H9 (cell line): ENCODE data around the gene TMEM63C. TPM values are rescaled to one million over a fixed set of nuclear protein-coding genes. Genes with fewer than 3 reads are reported as not detected.

Source experiments
- DNase-seq: peaks from one replicate; pipeline ENCODE4 v3.0.0-alpha.2; 2017
- H2AFZ ChIP-seq: one replicate; pipeline ENCODE4 v1.6.1; 2013; ENCODE audit warnings: mild to moderate bottlenecking, low read length, control low read depth, moderate library complexity
- H2AK5ac ChIP-seq: 2 replicates; pipeline ENCODE4 v1.6.1; 2013; ENCODE audit warnings: low read length, control low read depth, mixed read lengths; ENCODE audit not compliant: insufficient read length
- H2BK120ac ChIP-seq: one replicate; pipeline ENCODE4 v1.6.1; 2013; ENCODE audit warnings: low read depth, mild to moderate bottlenecking, low read length, control low read depth, inconsistent platforms; ENCODE audit not compliant: poor library complexity, severe bottlenecking
- H2BK12ac ChIP-seq: 2 replicates; pipeline ENCODE4 v1.6.1; 2013; ENCODE audit warnings: low read length, control low read depth, mixed read lengths, low read depth; ENCODE audit not compliant: insufficient read length
- H2BK15ac ChIP-seq: 2 replicates; pipeline ENCODE4 v1.6.1; 2013; ENCODE audit warnings: low read depth, low read length, control low read depth
- H2BK20ac ChIP-seq: one replicate; pipeline ENCODE4 v1.6.1; 2013; ENCODE audit warnings: low read depth, mild to moderate bottlenecking, low read length, control low read depth, inconsistent platforms; ENCODE audit not compliant: poor library complexity, severe bottlenecking
- H2BK5ac ChIP-seq: 2 replicates; pipeline ENCODE4 v1.6.1; 2013; ENCODE audit warnings: low read length, control low read depth, mixed read lengths; ENCODE audit not compliant: insufficient read length
- H3K14ac ChIP-seq: 2 replicates; pipeline ENCODE4 v1.6.1; 2013; ENCODE audit warnings: low read length, control low read depth; ENCODE audit not compliant: insufficient read depth
- H3K18ac ChIP-seq: 2 replicates; pipeline ENCODE4 v1.6.1; 2013; ENCODE audit warnings: low read depth, mild to moderate bottlenecking, mixed read lengths, low read length, control low read depth; ENCODE audit not compliant: insufficient read length
- H3K23ac ChIP-seq: 2 replicates; pipeline ENCODE4 v1.6.1; 2013; ENCODE audit warnings: low read length, control low read depth, mixed read lengths, low read depth; ENCODE audit not compliant: insufficient read length
- H3K23me2 ChIP-seq: 2 replicates; pipeline ENCODE4 v1.6.1; 2013; ENCODE audit warnings: low read depth, mild to moderate bottlenecking, mixed read lengths, low read length, control low read depth; ENCODE audit not compliant: insufficient read length, poor library complexity, severe bottlenecking
- H3K27ac ChIP-seq: 2 replicates; pipeline ENCODE4 v1.5.1; 2013; ENCODE audit warnings: low read length, control low read depth, mixed read lengths, low read depth; ENCODE audit not compliant: insufficient read length
- H3K27me3 ChIP-seq: 2 replicates; pipeline ENCODE4 v1.6.1; 2013; ENCODE audit warnings: low read length, control low read depth, inconsistent platforms; ENCODE audit not compliant: insufficient read depth
- H3K4ac ChIP-seq: 2 replicates; pipeline ENCODE4 v1.6.1; 2013; ENCODE audit warnings: low read depth, mild to moderate bottlenecking, control low read depth, inconsistent platforms, low read length, moderate library complexity
- H3K4me1 ChIP-seq: 2 replicates; pipeline ENCODE4 v1.6.1; 2013; ENCODE audit warnings: low read length, control low read depth, inconsistent platforms; ENCODE audit not compliant: insufficient read depth
- H3K4me2 ChIP-seq: 2 replicates; pipeline ENCODE4 v1.6.1; 2013; ENCODE audit warnings: low read length, control low read depth, mixed read lengths; ENCODE audit not compliant: insufficient read length, insufficient read depth
- H3K56ac ChIP-seq: 2 replicates; pipeline ENCODE4 v1.6.1; 2013; ENCODE audit warnings: low read depth, mild to moderate bottlenecking, mixed read lengths, low read length, control low read depth; ENCODE audit not compliant: insufficient read length
- H3K79me1 ChIP-seq: 2 replicates; pipeline ENCODE4 v1.6.1; 2013; ENCODE audit warnings: low read depth, mild to moderate bottlenecking, moderate library complexity, low read length, control low read depth, inconsistent platforms; ENCODE audit not compliant: insufficient read depth, poor library complexity, severe bottlenecking
- H3K79me2 ChIP-seq: 2 replicates; pipeline ENCODE4 v1.6.1; 2013; ENCODE audit warnings: low read length, control low read depth, inconsistent platforms; ENCODE audit not compliant: insufficient read depth
- H3K9ac ChIP-seq: 2 replicates; pipeline ENCODE4 v1.6.1; 2013; ENCODE audit warnings: low read length, control low read depth, mixed read lengths; ENCODE audit not compliant: insufficient read length; ENCODE audit errors: extremely low read depth
- H3K9me3 ChIP-seq: one replicate; pipeline ENCODE4 v1.6.1; 2013; ENCODE audit warnings: low read depth, low read length, inconsistent platforms; ENCODE audit not compliant: control insufficient read depth
- H3T11ph ChIP-seq: one replicate; pipeline ENCODE4 v1.6.1; 2013; ENCODE audit warnings: mild to moderate bottlenecking, low read length, control low read depth, inconsistent platforms
- H4K20me1 ChIP-seq: one replicate; pipeline ENCODE4 v1.6.1; 2013; ENCODE audit not compliant: control insufficient read depth, insufficient read length, insufficient read depth
- H4K5ac ChIP-seq: 2 replicates; pipeline ENCODE4 v1.6.1; 2013; ENCODE audit warnings: low read depth, mild to moderate bottlenecking, mixed read lengths, low read length, control low read depth; ENCODE audit not compliant: insufficient read length
- H4K8ac ChIP-seq: replicated peaks from 2 replicates; pipeline ENCODE4 v1.6.1; 2013; ENCODE audit warnings: low read length, control low read depth, mixed read lengths, low read depth; ENCODE audit not compliant: insufficient read length
- H4K91ac ChIP-seq: 2 replicates; pipeline ENCODE4 v1.6.1; 2013; ENCODE audit warnings: low read depth, mild to moderate bottlenecking, moderate library complexity, mixed read lengths, low read length, control low read depth; ENCODE audit not compliant: insufficient read length
- H3K27ac Mint-ChIP-seq, 3 experiments: 2 replicates in 2 of 3; 3 replicates in 1 of 3; pipeline ENCODE4 v1.8.0; 2020 to 2021; ENCODE audit warnings: mixed read lengths in 3 of 3, mild to moderate bottlenecking in 1 of 3, moderate library complexity in 1 of 3
- H3K27me3 Mint-ChIP-seq: 2 replicates; pipeline ENCODE4 v1.8.0; 2021; ENCODE audit warnings: low read depth, mild to moderate bottlenecking, moderate library complexity, mixed read lengths
- H3K36me3 Mint-ChIP-seq, 3 experiments: 2 replicates in 2 of 3; 3 replicates in 1 of 3; pipeline ENCODE4 v1.8.0; 2020 to 2021; ENCODE audit warnings: low read depth in 3 of 3, mixed read lengths in 3 of 3; ENCODE audit not compliant: insufficient read depth in 1 of 3
- H3K4me1 Mint-ChIP-seq, 2 experiments: 2 replicates each; pipeline ENCODE4 v1.8.0; 2020; ENCODE audit warnings: mixed read lengths in 2 of 2
- H3K4me3 Mint-ChIP-seq, 2 experiments: 2 replicates in 1 of 2; 3 replicates in 1 of 2; pipeline ENCODE4 v1.8.0; 2020 to 2021; ENCODE audit warnings: mild to moderate bottlenecking in 2 of 2, mixed read lengths in 2 of 2, moderate library complexity in 1 of 2
- H3K9me3 Mint-ChIP-seq, 2 experiments: 2 replicates in 1 of 2; 3 replicates in 1 of 2; pipeline ENCODE4 v1.8.0; 2020; ENCODE audit warnings: mild to moderate bottlenecking in 2 of 2, mixed read lengths in 2 of 2, moderate library complexity in 1 of 2
- CTCF ChIP-seq: fragments of 200-600 bp; sonication (generic); conservative IDR thresholded peaks from 3 replicates; pipeline ENCODE4 v1.8.0; 2021; ENCODE audit warnings: antibody characterized with exemption, mild to moderate bottlenecking
- WGBS: extraction: QIAGEN DNeasy Blood & Tissue Kit; methylation state at CpG from one replicate; pipeline ENCODE4 v1.1.7; 2013; ENCODE audit warnings: missing lambda C conversion rate, low lambda C conversion rate, mixed read lengths; ENCODE audit not compliant: insufficient read length; ENCODE audit errors: extremely low coverage; 5-methylcytosine and 5-hydroxymethylcytosine counted together
- total RNA-seq: library from RNA; stranded (reverse); gene quantifications from 2 replicates; pipeline ENCODE4 v1.2.1, GENCODE V29; 2021

Gene TMEM63C
- total RNA-seq, 1 experiment from 2014 or later, result 2.2 TPM

GRCh38 chr14:77222546-77223225 lies 41.1 kb downstream of the TMEM63C start:
- Histone ChIP-seq H3K14ac (no peak overlapping the region), H3K79me2 (no peaks in the 10 kb centered on the region), H3K27me3 (no peaks in the 10 kb centered on the region), H3K18ac (no peak overlapping the region), H3K4me1 (peaks cover 12% of the 10 kb centered on the region; the same call in 1 of the 2 replicates), H3K9ac (no peak overlapping the region), H3K23ac (no peak overlapping the region), H3T11ph (no peak overlapping the region), H4K91ac (no peak overlapping the region), H2BK15ac (no peak overlapping the region), H3K4me2 (peak overlapping the region; percentile 16), H3K23me2 (no peaks in the 10 kb centered on the region), H2BK5ac (no peak overlapping the region), H3K56ac (no peak overlapping the region), H2AFZ (no peak overlapping the region), H2AK5ac (no peak overlapping the region), H2BK20ac (no peak overlapping the region), H3K27ac (no peak overlapping the region), H4K5ac (no peak overlapping the region), H4K20me1 (no peaks in the 10 kb centered on the region), H3K4ac (no peak overlapping the region), H3K79me1 (no peaks in the 10 kb centered on the region), H2BK120ac (no peak overlapping the region), H2BK12ac (no peak overlapping the region), H4K8ac (no peak overlapping the region), H3K9me3 (no peaks in the 10 kb centered on the region)
- Mint-ChIP-seq H3K27ac (peak overlapping the region; percentile 40 to 62 (median 48); a peak in 6 of 7 replicates), H3K9me3 (no peaks in the 10 kb centered on the region; a peak in 1 of 5 replicates), H3K27me3 (no peaks in the 10 kb centered on the region; the same call in none of the 2 replicates), H3K4me1 (peaks cover 60 to 68% of the 10 kb centered on the region in 2 experiments), H3K4me3 (peak overlapping the region; percentile 5 to 37; a peak in 2 of 5 replicates), H3K36me3 (no peaks in the 10 kb centered on the region; a peak in 2 of 7 replicates)
- WGBS, result no CpG with 5 or more reads among the region's 10 CpGs
- TF ChIP-seq CTCF, result no peak
- peak; percentile 73 for DNase-seq
